ENCODE data around the gene DNAH17.
"Not testable (repeated sequence)": the region's sequence is repeated elsewhere in the genome, so short reads cannot be mapped to it uniquely, and the experiment has no call there.

Gene DNAH17

GRCh38 chr17:78474614-78475146 lies 102.5 kb downstream of the DNAH17 start:
- no peak for DNase-seq

GRCh38 chr17:78473951-78474613 lies 103.1 kb downstream of the DNAH17 start:
- no peak for DNase-seq

- no peak for DNase-seq
Measured at GRCh38 chr17:78472035-78472905, 104.9 kb downstream of the DNAH17 start.

GRCh38 chr17:78471635-78472034 lies 105.6 kb downstream of the DNAH17 start:
- no peak for DNase-seq

- DNase-seq: no peak
Measured at GRCh38 chr17:78469443-78469842, 107.8 kb downstream of the DNAH17 start.

- DNase-seq: no peak
Measured at GRCh38 chr17:78468366-78468765, 108.8 kb downstream of the DNAH17 start.

GRCh38 chr17:78466786-78467715 lies 110.1 kb downstream of the DNAH17 start:
- no peak for DNase-seq

GRCh38 chr17:78466109-78466785 lies 110.9 kb downstream of the DNAH17 start:
- DNase-seq: not testable (repeated sequence)

- no peak for DNase-seq
Measured at GRCh38 chr17:78462148-78462547, 115.0 kb downstream of the DNAH17 start.

- DNase-seq: no peak
Measured at GRCh38 chr17:78461799-78462053, 115.5 kb downstream of the DNAH17 start.

- no peak for DNase-seq
Measured at GRCh38 chr17:78460951-78461798, 116.0 kb downstream of the DNAH17 start.

GRCh38 chr17:78460176-78460675 lies 117.0 kb downstream of the DNAH17 start:
- no peak for DNase-seq

- DNase-seq: no peak
Measured at GRCh38 chr17:78459696-78460095, 117.5 kb downstream of the DNAH17 start.

- no peak for DNase-seq
Measured at GRCh38 chr17:78458736-78459335, 118.4 kb downstream of the DNAH17 start.

- DNase-seq: no peak
Measured at GRCh38 chr17:78458091-78458490, 119.1 kb downstream of the DNAH17 start.

GRCh38 chr17:78454346-78454745 lies 122.8 kb downstream of the DNAH17 start:
- DNase-seq: no peak

GRCh38 chr17:78451753-78452152 lies 125.4 kb downstream of the DNAH17 start:
- no peak for DNase-seq

GRCh38 chr17:78450696-78451345 lies 126.4 kb downstream of the DNAH17 start:
- no peak for DNase-seq

- DNase-seq: no peak
Measured at GRCh38 chr17:78449983-78450595, 127.1 kb downstream of the DNAH17 start.

Measured in NCI-H1930 (cell line).